GM18907 (cell line): ENCODE results near the gene PUS1.
A peak's percentile ranks its signal among the peaks of the same experiment; 100 is the strongest.

Experiments
- ATAC-seq: cut with Tn5 transposase; IDR thresholded peaks from one replicate; pipeline ENCODE4 v1.9.1; 2021; ENCODE audit warnings: mild to moderate bottlenecking, moderate library complexity; ENCODE audit not compliant: unreplicated experiment

The PUS1 gene

DNA sequence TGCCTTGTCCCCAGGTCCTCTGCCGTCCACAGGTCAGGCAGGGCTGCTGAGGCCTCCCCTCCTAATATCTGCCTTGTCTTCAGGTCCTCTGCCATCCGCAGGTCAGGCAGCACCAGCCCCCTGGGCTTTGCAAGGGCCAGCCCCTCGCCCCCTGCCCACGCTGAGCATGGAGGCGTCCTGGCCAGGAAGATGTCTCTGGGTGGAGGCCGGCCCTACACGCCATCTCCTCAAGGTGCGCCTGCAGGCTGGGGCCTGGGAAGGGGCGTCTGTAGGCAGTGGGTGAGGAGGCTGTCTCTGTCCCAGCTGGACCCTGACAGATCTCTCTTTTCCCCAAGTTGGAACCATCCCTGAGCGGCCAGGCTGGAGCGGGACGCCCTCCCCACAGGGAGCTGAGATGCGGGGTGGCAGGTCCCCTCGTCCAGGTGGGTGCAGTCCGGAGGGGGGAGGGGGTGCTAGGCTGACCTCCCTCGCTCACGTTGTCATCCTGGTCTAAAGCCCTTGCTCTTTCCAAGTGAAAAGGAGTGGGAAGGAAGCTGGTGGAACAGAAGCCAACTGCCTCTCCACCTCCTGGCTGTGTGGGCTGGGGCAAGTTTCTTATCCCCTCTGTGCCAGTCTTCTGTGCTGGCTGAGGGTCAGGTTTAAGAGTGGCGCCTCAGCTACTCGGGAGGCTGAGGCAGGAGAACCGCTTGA lies 13.9 kb upstream of the PUS1 start:
- ATAC-seq, result no peak

DNA sequence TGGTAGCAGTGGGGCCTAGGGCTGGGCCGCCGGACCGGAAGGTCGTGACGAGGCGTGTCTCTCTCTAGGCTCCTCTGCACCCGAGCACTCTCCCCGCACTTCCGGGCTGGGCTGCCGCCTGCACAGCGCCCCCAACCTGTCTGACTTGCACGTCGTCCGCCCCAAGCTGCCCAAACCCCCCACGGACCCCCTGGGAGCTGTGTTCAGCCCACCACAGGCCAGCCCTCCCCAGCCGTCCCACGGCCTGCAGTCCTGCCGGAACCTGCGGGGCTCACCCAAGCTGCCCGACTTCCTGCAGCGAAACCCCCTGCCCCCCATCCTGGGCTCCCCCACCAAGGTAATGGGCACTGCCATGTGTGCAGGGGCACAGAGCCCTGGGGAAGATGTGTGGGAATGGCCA lies 13.3 kb upstream of the PUS1 start:
- ATAC-seq, result no peak

DNA sequence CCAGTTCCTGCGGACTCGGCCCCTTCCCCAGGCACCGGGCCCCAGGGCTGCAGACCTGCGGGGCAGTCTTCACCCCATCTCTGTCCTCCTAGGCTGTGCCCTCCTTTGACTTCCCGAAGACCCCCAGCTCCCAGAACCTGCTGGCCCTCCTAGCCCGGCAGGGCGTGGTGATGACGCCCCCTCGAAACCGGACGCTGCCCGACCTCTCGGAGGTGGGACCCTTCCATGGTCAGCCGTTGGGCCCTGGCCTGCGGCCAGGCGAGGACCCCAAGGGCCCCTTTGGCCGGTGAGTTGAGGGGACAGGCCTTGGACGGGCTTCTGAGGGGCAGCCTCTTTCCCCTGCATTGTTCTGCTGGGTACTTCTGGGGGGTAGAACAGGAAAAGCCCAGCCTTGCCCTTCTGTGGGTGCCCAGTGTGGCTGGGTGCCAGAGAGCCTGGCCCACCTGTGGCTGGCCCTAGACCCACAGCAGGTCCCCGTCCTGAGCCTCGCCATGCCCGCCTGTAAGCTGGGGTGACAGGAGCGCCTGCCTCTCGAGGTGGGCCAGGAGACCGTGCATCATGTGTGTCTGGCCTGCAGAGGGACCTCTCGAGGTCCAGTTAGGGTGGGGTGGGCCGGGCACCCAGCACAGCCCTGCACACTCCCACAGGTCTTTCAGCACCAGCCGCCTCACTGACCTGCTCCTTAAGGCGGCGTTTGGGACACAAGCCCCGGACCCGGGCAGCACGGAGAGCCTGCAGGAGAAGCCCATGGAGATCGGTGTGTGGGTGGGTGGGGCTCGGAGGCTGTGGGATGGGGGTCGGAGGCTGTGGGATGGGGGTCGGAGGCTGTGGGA lies 12.6 kb upstream of the PUS1 start:
- ATAC-seq, result no peak

DNA sequence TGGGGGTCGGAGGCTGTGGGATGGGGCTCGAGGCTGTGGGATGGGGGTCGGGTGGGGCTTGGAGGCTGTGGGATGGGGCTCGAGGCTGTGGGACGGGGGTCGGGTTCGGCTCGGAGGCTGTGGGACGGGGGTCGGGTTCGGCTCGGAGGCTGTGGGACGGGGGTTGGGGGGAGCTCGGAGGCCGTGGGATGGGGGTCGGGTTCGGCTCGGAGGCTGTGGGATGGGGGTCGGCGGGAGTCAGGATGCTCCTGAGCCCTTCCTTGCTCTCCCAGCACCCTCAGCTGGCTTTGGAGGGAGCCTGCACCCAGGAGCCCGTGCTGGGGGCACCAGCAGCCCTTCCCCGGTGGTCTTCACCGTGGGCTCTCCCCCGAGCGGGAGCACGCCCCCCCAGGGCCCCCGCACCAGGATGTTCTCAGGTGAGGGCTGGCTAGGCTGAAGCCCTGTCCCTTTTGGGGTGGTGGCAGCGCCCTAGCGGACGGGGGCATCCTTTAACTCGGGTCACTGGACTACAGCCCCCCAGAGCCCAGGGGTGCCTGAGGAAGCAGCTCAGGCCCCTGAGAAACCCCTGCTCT lies 11.9 kb upstream of the PUS1 start:
- ATAC-seq, result no peak

DNA sequence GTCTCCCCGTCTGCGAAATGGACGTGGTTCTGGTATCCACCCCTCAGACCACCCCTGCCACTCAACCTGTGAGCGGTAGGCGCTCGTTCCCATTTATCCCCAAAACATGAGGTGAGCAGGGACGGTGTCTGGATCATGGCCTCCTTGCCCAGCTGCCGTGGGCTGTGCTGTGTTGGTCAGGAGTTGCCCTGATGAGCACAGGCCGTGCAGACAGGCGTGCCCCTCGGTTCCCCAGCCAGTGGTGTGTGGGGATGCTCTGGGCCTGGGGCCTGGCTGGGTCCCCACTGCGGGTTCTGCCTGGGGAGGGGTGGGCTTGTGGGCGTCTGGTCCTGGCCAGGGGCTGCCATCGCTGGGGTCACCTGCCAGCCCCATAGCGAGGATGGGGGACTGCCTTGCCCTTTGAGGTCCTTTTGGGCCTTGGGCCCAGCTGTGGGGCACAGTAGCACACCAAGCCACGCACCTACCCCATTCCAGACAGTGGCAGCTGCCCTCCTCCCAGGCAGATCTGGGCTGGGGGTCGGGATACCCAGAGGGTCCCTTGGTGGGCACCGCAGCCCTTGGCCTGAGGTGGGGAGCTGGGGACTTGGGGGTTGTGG lies 11.3 kb upstream of the PUS1 start:
- no peak for ATAC-seq

DNA sequence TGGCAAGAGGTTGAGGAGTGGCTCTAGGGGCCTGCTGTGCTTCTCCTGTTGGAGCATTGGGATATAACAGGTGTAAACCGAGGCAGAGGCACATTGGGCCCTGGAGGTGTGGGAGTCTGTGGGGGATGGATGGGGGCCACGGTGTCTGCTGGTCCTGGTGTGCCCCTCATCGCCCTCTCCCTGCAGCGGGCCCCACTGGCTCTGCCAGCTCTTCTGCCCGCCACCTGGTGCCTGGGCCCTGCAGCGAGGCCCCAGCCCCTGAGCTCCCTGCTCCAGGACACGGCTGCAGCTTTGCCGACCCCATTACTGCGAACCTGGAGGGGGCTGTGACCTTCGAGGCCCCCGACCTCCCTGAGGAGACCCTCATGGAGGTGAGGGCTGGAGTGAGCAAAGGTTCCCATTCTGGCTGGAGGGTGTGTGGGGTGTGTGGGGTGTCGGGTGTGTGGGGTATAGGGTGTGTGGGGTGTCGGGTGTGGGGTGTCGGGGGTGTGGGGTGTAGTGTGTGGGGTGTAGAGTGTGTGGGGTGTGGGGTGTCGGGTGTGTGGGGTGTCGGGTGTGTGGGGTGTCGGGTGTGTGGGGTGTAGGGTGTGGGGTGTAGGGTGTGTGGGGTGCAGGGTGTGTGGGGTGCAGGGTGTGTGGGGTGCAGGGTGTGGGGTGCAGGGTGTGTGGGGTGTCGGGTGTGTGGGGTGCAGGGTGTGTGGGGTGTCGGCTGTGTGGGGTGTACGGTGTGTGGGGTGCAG lies 10.6 kb upstream of the PUS1 start:
- ATAC-seq, result no peak

DNA sequence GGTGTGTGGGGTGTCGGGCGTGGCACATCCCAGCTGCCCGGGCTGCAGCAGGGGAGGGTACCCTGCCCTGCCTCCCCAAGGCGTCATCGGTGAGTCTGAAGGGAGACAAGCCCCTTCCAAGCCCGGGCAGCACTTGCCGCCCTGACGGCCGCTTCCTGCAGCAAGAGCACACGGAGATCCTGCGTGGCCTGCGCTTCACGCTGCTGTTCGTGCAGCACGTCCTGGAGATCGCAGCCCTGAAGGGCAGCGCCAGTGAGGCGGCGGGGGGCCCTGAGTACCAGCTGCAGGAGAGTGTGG lies 10.1 kb upstream of the PUS1 start:
- ATAC-seq, result no peak

DNA sequence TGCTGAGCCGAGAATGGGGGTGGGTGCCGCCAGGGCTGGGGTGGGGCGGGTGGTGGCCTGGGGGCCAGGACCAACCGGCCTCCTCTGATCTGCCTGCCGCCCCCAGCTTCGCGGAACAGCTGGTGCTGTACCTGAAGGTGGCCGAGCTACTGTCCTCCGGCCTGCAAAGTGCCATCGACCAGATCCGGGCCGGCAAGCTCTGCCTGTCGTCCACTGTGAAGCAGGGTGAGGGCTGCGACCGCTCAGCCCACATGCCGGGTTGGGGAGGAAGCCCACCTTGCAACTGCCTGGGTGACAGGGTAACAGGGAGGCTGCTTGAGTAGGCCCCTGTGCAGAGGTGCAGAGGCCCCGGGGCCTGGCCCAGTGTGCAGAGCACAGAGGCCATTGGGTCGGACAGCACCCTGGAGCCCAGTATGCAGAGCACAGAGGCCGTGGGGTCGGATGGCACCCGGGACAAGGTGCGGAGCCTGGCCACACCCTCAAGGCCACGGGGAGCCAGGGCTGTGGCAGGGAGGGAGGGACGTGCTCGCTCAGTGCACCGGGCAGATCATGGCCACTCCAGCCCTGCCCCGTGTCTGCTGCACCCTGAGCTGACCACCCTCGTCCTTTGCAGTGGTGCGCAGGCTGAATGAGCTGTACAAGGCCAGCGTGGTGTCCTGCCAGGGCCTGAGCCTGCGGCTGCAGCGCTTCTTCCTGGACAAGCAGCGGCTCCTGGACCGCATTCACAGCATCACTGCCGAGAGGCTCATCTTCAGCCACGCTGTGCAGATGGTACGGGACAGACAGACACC lies 9.5 kb upstream of the PUS1 start:
- no peak for ATAC-seq

DNA sequence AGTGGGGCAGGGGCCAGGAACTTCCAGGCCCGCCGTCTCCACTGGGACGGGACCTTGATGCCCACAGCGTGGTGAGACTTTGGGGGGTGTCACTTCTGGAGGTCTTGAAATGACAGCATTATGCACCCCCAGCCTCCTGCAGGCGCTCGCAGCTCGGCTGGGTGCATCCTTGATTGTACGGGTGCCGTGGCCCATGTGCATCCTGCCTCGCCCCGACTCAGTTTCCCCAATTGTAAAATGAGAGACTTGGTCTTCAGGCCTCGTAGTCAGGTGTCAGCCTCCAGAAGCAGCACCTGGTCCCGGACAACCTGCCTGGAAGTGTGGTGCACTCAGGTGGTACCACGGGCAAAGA lies 8.9 kb upstream of the PUS1 start:
- ATAC-seq, result no peak

DNA sequence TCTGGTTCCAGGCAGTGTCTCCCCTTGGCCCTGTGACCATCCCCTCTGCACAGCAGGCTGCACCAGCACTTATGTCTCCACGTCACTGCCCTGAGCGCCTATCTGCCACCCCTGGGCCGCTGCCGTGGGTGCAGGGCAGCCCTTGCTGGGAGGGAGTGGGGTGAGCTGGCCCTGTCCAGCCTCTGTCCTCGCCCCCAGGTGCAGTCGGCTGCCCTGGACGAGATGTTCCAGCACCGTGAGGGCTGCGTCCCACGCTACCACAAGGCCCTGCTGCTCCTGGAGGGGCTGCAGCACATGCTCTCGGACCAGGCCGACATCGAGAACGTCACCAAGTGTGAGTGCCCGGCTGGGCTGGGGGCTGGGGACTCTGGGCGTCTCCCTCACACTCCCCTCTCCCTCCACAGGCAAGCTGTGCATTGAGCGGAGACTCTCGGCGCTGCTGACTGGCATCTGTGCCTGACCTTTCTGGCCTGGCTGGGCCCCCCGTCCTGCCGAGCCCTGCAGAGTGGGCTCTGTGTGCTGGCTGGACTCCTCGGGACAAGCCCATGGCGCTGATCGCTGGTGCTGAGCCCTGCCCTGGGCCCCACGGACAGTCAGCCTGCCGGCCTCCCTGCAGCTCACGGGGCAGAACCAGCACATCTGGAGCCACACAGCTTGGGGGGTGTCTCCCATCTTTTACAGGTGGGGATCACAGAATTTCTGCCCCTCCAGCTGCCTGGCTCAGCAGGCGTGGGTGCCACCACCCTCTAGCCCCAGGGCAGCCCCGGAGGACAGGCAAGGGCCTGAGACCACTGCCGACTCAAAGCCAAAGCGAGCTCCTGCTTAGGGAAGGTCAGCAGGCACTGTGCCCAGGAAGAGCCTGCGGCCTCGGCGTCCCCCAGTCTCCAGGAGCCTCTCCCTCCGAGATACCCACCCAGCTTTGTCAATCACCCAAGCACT lies 7.9 kb upstream of the PUS1 start:
- ATAC-seq, result no peak

DNA sequence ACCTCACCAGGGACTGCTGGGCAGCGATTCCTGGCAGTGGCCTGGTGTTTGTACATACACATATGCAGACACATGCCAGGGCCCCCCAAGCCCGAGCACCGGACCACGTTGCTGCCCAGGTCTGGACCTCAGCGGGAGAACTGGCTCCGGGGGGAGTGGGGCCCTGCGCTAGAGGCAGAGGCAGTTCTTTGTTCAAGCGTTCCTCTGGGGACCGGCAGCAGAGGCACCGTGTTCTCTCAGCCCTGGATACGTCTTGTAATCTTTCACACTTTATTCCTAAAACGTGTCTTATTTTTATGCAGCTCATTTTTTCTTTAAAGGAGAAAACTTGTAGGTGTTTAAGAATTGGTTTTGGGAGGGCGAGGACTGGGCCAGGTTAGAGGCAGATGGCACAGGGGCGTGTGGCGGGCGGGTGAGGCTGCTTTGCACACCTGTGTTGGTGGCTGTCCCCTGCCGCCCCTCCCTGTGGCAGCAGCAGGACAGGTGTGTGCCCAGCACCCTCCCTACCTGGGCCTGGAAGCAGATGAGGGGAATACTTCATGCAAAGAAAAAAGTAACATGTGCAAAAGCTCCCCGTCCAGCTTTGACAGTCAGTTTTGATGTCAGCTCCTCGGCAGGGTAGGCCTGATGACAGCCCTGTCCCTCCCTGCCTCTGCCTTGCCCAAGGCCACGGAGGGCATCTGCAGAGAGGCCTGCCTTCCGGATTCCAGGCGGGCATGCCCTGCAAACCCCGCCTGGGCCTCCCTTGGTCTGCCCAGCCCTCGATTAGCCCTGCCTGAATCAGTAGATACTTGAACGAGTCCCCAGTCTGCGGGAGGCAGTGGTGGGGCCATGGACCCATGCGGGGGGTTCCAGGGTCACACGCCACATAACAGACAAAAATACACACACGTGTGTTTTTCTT lies 7.0 kb upstream of the PUS1 start:
- ATAC-seq, result no peak

DNA sequence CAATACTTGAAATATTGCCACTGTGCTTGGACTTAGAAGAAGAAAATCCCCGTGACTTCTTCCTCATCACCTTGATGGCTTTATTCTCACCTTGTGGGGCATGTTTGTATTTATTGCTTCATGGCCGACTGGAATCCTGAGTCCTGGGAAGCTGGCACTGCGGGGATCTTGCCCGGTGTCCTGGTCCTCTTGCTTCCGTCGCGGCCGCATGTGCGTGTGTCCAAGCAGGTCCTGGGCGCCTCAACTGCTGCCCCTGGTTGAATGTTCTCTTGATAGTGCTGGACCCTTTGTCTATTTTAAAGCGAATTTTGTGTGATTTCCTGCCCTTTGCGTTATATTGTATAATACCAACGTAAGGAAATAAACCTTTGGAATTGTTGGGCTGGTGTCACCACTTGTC lies 6.3 kb upstream of the PUS1 start:
- no peak for ATAC-seq

DNA sequence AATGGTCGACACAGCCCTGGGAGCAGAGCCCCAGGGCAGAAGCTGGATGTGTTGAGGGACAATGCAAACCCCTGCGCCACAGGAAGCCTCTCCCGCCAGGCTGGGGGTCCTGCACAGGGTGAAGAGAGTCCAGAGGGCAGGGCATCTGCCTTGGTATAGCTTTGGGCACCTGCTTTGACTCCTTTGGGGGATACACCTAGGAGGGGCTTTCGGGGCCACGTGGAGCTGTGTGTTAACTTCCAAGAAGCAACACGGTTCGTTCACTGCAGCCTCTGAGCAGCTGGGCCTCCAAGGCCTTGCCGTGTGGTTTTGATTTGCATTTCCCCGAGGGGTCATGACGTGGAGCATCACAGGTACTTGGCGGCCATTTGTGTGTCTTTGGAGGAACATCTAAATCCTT lies 5.8 kb upstream of the PUS1 start:
- ATAC-seq, result peak; percentile 71

DNA sequence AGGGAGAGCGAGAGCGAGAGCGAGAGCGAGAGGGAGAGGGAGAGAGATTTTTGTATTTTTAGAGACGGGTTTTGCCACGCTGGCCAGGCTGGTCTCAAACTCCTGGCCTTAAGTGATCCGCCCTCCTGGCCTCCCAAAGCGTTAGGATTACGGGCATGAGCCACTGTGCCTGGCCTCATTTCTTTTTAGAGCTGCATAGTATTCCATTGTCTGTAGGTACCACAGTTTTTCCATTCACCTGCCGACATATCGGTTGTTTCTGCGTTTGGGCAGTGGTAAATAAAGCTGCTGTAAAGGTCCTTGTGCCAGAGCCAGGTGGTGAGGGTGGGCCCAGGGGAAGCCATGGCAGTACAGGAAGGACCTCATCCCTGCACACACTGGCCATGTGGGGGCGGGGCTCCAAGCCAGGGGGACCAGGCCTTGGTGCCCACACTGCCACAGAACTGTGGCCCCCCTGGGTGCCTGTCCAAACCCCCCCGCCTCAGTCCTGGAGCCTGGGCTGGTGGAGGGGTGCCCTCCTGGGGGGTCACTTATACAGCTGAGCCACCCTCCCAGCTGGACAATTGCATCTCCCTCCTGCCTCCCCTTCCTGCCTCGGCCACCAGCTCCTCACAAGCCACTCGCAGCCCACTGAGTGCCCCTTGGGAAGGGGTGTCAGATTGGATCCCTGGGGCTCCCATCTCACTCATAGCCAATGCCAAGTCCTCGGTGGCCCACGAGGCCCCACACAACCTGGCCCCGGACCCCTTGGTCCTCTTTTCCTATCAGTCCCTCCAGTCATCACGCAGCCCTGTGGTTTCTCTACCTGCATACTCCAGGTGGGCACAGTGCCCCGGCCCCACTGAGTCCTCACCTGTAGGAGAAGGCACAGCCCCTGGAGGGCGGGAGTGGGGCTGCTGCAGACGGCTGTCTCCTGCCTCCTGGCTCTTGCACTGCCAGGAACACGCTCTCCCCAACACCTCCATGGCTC lies 1.7 kb upstream of the PUS1 start:
- no peak for ATAC-seq

DNA sequence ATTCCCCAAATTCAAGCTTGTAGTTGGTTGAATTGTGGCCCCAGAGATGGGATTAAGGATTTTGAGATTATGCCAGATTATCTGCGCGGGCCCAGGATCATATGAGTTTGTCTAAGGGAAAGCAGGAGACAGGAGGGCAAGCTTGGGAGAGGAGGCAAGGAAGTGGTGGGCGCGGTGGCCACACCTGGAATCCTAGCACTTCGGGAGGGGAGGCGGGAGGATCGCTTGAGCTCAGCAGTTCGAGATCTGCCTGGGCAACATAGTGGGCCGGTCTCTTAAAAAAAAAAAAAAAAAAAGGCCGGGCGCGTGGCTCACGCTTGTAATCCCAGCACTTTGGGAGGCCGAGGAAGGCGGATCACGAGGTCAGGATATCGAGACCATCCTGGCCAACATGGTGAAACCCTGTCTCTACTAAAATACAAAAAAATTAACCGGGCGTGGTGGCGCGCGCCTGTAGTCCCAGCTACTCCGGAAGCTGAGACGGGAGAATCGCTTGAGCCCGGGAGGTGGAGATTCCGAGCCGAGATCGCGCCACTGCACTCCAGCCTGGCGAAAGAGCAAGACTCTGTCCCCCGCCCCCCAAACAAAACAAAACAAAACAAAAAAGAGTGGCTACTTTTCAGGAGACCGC lies 881 bp upstream of the PUS1 start:
- ATAC-seq, result peak; percentile 2

DNA sequence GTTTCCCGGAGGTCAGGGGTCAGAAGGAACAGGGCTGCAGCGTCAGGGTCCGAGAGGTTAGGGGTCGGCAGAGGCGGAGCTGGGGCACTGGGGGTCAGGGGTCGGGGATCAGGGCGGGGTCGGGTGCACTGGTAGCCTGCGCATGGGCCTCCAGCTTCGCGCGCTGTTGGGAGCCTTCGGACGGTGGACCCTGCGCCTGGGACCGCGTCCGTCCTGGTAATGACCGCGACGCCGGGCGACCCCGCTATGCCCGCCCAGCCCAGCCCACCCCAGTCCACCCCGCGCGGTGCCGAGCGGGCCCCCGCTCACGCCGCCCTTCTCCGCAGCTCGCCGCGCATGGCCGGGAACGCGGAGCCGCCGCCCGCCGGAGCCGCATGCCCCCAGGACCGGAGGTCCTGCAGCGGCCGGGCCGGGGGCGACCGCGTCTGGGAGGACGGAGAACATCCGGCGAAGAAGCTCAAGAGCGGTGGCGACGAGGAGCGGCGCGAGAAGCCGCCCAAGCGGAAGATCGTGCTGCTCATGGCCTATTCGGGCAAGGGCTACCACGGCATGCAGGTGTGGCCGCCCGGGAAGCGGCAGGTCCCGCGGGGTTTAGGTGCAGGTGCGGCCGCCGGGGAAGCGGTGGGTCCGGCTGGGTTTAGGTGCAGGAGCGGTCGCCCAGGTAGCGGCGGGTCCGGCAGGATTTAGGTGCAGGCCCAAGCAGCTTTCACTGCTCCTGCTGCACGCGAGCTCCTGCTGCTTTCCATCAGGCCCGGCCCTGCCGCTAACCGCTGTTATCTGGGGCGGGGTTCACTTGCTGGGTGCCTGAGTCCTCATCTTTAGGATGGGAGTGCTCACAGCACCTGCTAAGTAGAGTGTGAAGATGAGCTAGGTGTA lies 743 bp downstream of the PUS1 start:
- peak; percentile 32 for ATAC-seq
